Measurements from ENCODE around the gene CDK14. TPM values are rescaled to one million over a fixed set of nuclear protein-coding genes. Genes with fewer than 3 reads are reported as not detected.

CDK14 gene
- polyA plus RNA-seq, 3 donors = 1.7 to 2.5 (median 2.1) TPM

- Mint-ChIP-seq H3K27me3 (ENCODE audit: low read depth in 3 of 3) (peaks cover 3 to 13% (median 12%) of the 10 kb centered on the region in 3 donors), H3K9me3 (peaks cover 0 to 6% (median 0%) of the 10 kb centered on the region in 7 donors), H3K36me3 (peaks cover 0 to 2% of the 10 kb centered on the region in 2 donors), H3K4me1 (peaks cover 30% of the 10 kb centered on the region), H3K27ac (no peak overlapping the region), H3K4me3 (no peak overlapping the region)
- no peak overlapping the region for H3K27ac ChIP-seq (ENCODE audit: low read depth in 1 of 2, low read length in 2 of 2)
- no peak overlapping the region for H2AFZ ChIP-seq (ENCODE audit: insufficient read depth, low read depth, low read length, poor library complexity, severe bottlenecking)
- H4K20me1 ChIP-seq (ENCODE audit: insufficient read depth, low read length) = no peaks in the 10 kb centered on the region
- peaks cover 17% of the 10 kb centered on the region for H3K79me2 ChIP-seq (ENCODE audit: insufficient read depth, low read length)
- H3K9ac ChIP-seq (ENCODE audit: insufficient read depth, low read length, poor library complexity, severe bottlenecking) = no peak overlapping the region
- H3K4me2 ChIP-seq (replicated peaks; ENCODE audit: extremely low read depth, low read length, poor library complexity, severe bottlenecking) = no peak overlapping the region
- no peak overlapping the region for H3K4me3 ChIP-seq (replicated peaks in 1 of 3; ENCODE audit: low read depth in 2 of 3, low read length in 3 of 3)
- intact Hi-C loops (cut with micrococcal nuclease) = no loop called here
- H3K36me3 ChIP-seq (replicated peaks in 1 of 2; ENCODE audit: control insufficient read depth in 1 of 2, insufficient read depth in 2 of 2, low read length in 2 of 2) = no peaks in the 10 kb centered on the region
- H3K27me3 ChIP-seq (ENCODE audit: control insufficient read depth in 2 of 2, insufficient read depth in 2 of 2, low read length in 2 of 2) = peaks cover 0 to 10% of the 10 kb centered on the region in 2 donors
- TF ChIP-seq CTCF (IDR thresholded peaks at IDR 0.05) = no peak
- peaks cover 20 to 28% of the 10 kb centered on the region in 2 donors for H3K4me1 ChIP-seq (ENCODE audit: control insufficient read depth in 1 of 2, insufficient read depth in 2 of 2, low read length in 2 of 2)
- H3K9me3 ChIP-seq (replicated peaks in 1 of 2; ENCODE audit: control insufficient read depth in 1 of 2, insufficient read depth in 1 of 2, low read length in 2 of 2) = no peaks in the 10 kb centered on the region
- DNase-seq = no peak
Observed at GRCh38 chr7:90593205-90593604, 2.9 kb upstream of the CDK14 start.

- H3K27ac Mint-ChIP-seq = peak overlapping the region in 4 of 7 donors; percentile 9 to 90 (median 53)
- H3K4me3 ChIP-seq (replicated peaks in 1 of 3; ENCODE audit: low read depth in 2 of 3, low read length in 3 of 3) = peak overlapping the region in 1 of 3 experiments; percentile 94
- peaks cover 0 to 10% of the 10 kb centered on the region in 2 donors for H3K27me3 ChIP-seq (ENCODE audit: control insufficient read depth in 2 of 2, insufficient read depth in 2 of 2, low read length in 2 of 2)
- intact Hi-C loops (cut with micrococcal nuclease) = no loop called here
- no peak overlapping the region for H3K27ac ChIP-seq (ENCODE audit: low read depth in 1 of 2, low read length in 2 of 2)
- no peaks in the 10 kb centered on the region for H4K20me1 ChIP-seq (ENCODE audit: insufficient read depth, low read length)
- no peak overlapping the region for H3K9ac ChIP-seq (ENCODE audit: insufficient read depth, low read length, poor library complexity, severe bottlenecking)
- no peaks in the 10 kb centered on the region for H3K9me3 ChIP-seq (replicated peaks in 1 of 2; ENCODE audit: control insufficient read depth in 1 of 2, insufficient read depth in 1 of 2, low read length in 2 of 2)
- H3K4me2 ChIP-seq (replicated peaks; ENCODE audit: extremely low read depth, low read length, poor library complexity, severe bottlenecking) = peak overlapping the region; percentile 86
- H3K4me1 Mint-ChIP-seq = peaks cover 43% of the 10 kb centered on the region
- peak; percentile 17 to 54 (median 36) for DNase-seq
- H3K79me2 ChIP-seq (ENCODE audit: insufficient read depth, low read length) = peaks cover 29% of the 10 kb centered on the region
- H3K9me3 Mint-ChIP-seq = peaks cover 0 to 6% (median 0%) of the 10 kb centered on the region in 7 donors
- peaks cover 30 to 44% of the 10 kb centered on the region in 2 donors for H3K4me1 ChIP-seq (ENCODE audit: control insufficient read depth in 1 of 2, insufficient read depth in 2 of 2, low read length in 2 of 2)
- 0% methylated on average over 3 of the region's 11 CpGs for WGBS (ENCODE audit: insufficient coverage)
- peaks cover 3 to 13% (median 12%) of the 10 kb centered on the region in 3 donors for H3K27me3 Mint-ChIP-seq (ENCODE audit: low read depth in 3 of 3)
- no peak for TF ChIP-seq CTCF (IDR thresholded peaks at IDR 0.05)
- H3K36me3 Mint-ChIP-seq = peaks cover 0 to 2% of the 10 kb centered on the region in 2 donors
- no peak overlapping the region for H2AFZ ChIP-seq (ENCODE audit: insufficient read depth, low read depth, low read length, poor library complexity, severe bottlenecking)
- H3K4me3 Mint-ChIP-seq = peak overlapping the region; percentile 74 to 91
- H3K36me3 ChIP-seq (replicated peaks in 1 of 2; ENCODE audit: control insufficient read depth in 1 of 2, insufficient read depth in 2 of 2, low read length in 2 of 2) = no peaks in the 10 kb centered on the region
Observed at GRCh38 chr7:90594751-90595317, 1.3 kb upstream of the CDK14 start.
